Testis (tissue), 3 donors: ENCODE data around the gene PLXDC2. TPM values are rescaled to one million over a fixed set of nuclear protein-coding genes. Genes with fewer than 3 reads are reported as not detected.

Source experiments
- DNase-seq: peaks from one replicate; pipeline ENCODE4 v3.0.0-alpha.2; 2019
- H3K27ac ChIP-seq, 2 donors: fragments of 200-600 bp; sonication (generic); one replicate each; pipeline ENCODE4 v1.5.1; 2019
- H3K27me3 ChIP-seq: fragments of 200-600 bp; sonication (generic); one replicate; pipeline ENCODE4 v1.5.1; 2019
- H3K36me3 ChIP-seq: fragments of 200-600 bp; sonication (generic); one replicate; pipeline ENCODE4 v1.5.1; 2017; ENCODE audit warnings: low read depth; ENCODE audit errors: missing control alignments
- H3K4me1 ChIP-seq: fragments of 200-600 bp; sonication (generic); one replicate; pipeline ENCODE4 v1.5.1; 2019
- H3K4me3 ChIP-seq, 2 donors: fragments of 200-600 bp; sonication (generic); one replicate each; pipeline ENCODE4 v1.5.1; 2017 to 2019
- H3K9me3 ChIP-seq: fragments of 200-600 bp; sonication (generic); one replicate; pipeline ENCODE4 v1.5.1; 2017
- CTCF ChIP-seq, 3 experiments: fragments of 450-650 bp in 2 of 3; fragments of 200-600 bp in 1 of 3; sonication (generic) in 1 of 3; IDR thresholded peaks; one replicate each; pipeline ENCODE4 v1.5.1; 2016 to 2019; ENCODE audit warnings: antibody characterized with exemption in 3 of 3, mild to moderate bottlenecking in 2 of 3, moderate library complexity in 1 of 3
- POLR2A ChIP-seq: fragments of 450-650 bp; IDR thresholded peaks from one replicate; pipeline ENCODE4 v1.6.1; 2017; ENCODE audit warnings: antibody characterized with exemption, mild to moderate bottlenecking, moderate library complexity
- WGBS, 2 donors: methylation state at CpG; one replicate each; pipeline ENCODE4 v1.1.5; 2018; 5-methylcytosine and 5-hydroxymethylcytosine counted together
- intact Hi-C: fragments of 100-400 bp; cut with DNase I; formaldehyde crosslinking; loops from one replicate; pipeline ENCODE4 v1.15.1; 2023; ENCODE audit warnings: low total_unique reads
- polyA plus RNA-seq: library from polyadenylated mRNA; stranded (reverse); fragments of 350-450 nt; fragmentation: Illumina TruSeq; extraction: RNeasy Lipid Tissue Mini Kit (QIAGEN cat#74804); gene quantifications from one replicate; pipeline ENCODE4 v1.2.3, GENCODE V29; 2014; ENCODE audit warnings: low read depth, low replicate concordance; ENCODE audit not compliant: insufficient read depth
- total RNA-seq, 2 donors: library from RNA; depleted of rRNA; stranded (reverse); fragments of >200 nt; gene quantifications; one replicate each; pipeline ENCODE4 v1.2.3, GENCODE V29; 2016

PLXDC2 gene
- total and polyA plus RNA-seq, 3 donors from 2014 or later = 27.5 to 81.7 (median 53.6) TPM

- 80 to 82% methylated on average over 5 of the region's 5 CpGs for WGBS, 2 donors
- H3K9me3 ChIP-seq = no peaks in the 10 kb centered on the region
- no peaks in the 10 kb centered on the region for H3K36me3 ChIP-seq
- DNase-seq = no peak
- no peaks in the 10 kb centered on the region for H3K27me3 ChIP-seq
- no peak overlapping the region for H3K4me3 ChIP-seq
- intact Hi-C loops = no loop called here
- no peaks in the 10 kb centered on the region for H3K4me1 ChIP-seq
- TF ChIP-seq CTCF (IDR thresholded peaks at IDR 0.05) (no peak), POLR2A (no peak)
- H3K27ac ChIP-seq = no peak overlapping the region
Observed at GRCh38 chr10:20093600-20093999, 277.4 kb downstream of the PLXDC2 start.

DNA sequence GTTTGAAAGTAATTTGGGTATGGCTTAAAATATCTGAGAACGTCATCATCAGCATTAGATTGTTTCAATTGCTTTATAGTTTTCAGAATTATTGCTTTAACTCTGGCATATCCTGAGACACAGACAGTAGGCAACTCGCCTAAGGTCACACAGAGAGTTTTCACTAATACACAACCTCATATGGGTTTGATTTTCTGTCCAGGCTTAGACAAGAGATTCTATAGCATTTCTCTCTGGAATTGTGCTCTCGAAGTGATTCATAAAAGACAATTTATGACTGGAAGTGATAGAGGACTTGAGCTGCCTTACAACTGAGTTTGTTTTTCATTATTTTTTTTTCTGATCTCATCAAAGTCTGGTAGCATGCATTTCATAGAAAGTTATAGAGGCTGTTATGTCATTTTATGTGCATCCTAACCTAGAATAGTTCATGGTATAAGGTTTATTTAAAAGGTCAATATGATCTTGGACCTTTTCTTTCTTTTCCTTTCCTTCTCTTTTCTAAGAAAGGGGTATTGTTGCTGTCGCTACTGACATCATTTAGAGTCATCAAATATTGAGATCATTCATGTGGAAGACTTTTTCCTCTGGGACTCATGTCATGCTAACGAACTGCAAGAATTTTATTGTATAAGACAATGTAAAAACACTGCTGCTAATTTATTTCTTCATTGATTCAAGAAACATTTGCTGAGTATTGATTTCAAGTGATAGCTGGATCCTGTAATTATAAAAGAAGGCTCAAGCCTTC lies 278.2 kb downstream of the PLXDC2 start:
- WGBS, 2 donors = 77 to 93% methylated on average over 5 of the region's 5 CpGs
- no peaks in the 10 kb centered on the region for H3K27me3 ChIP-seq
- no peaks in the 10 kb centered on the region for H3K36me3 ChIP-seq
- H3K4me3 ChIP-seq = no peak overlapping the region
- TF ChIP-seq CTCF (IDR thresholded peaks at IDR 0.05) = no peak
- TF ChIP-seq POLR2A = no peak
- no peaks in the 10 kb centered on the region for H3K4me1 ChIP-seq
- intact Hi-C loops = no loop called here
- no peak for DNase-seq
- no peaks in the 10 kb centered on the region for H3K9me3 ChIP-seq
- no peak overlapping the region for H3K27ac ChIP-seq

GRCh38 chr10:20100171-20100570 lies 283.9 kb downstream of the PLXDC2 start:
- Histone ChIP-seq H3K4me3 (no peak overlapping the region), H3K9me3 (no peaks in the 10 kb centered on the region), H3K36me3 (no peaks in the 10 kb centered on the region), H3K27me3 (no peaks in the 10 kb centered on the region), H3K27ac (no peak overlapping the region), H3K4me1 (no peaks in the 10 kb centered on the region)
- WGBS, 2 donors = 51 to 65% methylated on average over 2 of the region's 2 CpGs
- intact Hi-C loops = no loop called here
- TF ChIP-seq CTCF (IDR thresholded peaks at IDR 0.05) (no peak), POLR2A (no peak)
- DNase-seq = no peak

DNA sequence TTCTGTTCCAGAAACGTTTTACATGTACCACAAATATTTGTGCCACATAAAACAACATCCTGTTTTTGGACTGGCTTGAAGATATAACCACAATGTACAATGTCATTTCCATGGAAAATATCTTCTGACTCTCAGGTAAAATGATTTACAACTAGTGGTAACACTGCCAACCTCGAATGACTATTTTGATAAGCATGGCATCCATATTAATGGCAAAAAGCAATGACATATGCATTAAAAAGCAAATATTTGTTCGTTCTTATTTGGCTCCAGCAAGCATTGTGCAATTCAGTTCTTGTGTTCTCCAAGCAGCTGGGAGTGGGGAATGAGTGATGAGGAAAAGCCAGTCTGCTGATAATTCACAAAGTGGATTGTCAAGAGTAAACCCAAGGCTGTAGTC lies 289.0 kb downstream of the PLXDC2 start:
- no peaks in the 10 kb centered on the region for H3K27me3 ChIP-seq
- no peak overlapping the region for H3K27ac ChIP-seq
- no peak for TF ChIP-seq POLR2A
- TF ChIP-seq CTCF (IDR thresholded peaks at IDR 0.05) = no peak
- WGBS, 2 donors = 48 to 74% methylated on average over 3 of the region's 3 CpGs
- DNase-seq = no peak
- H3K9me3 ChIP-seq = no peaks in the 10 kb centered on the region
- intact Hi-C loops = no loop called here
- H3K4me1 ChIP-seq = peaks cover 6% of the 10 kb centered on the region
- H3K4me3 ChIP-seq = no peak overlapping the region
- H3K36me3 ChIP-seq = no peaks in the 10 kb centered on the region

DNA sequence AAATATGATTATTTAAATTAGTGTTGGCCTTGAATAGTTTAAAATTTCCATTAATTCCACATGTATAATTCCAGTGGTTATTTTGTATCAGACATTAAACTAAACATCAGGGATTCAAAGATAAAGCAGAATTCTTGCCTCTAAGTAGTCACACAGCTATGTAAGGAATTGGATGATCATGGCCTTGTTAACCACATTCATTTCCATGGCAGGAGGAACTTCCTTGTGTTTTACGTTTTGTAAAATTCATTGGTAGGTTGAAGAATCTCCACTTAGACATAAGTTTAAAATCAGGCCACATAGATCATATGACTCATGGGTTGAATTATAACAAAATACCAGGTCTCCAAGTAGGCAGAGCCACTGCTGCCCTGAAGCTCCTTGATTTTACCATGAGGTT lies 289.7 kb downstream of the PLXDC2 start:
- WGBS, 2 donors = 98 to 100% methylated on average over 1 of the region's 1 CpG
- no peak overlapping the region for H3K4me3 ChIP-seq
- TF ChIP-seq POLR2A = no peak
- TF ChIP-seq CTCF (IDR thresholded peaks at IDR 0.05) = no peak

More for the DNA sequence above, 289.7 kb downstream of the PLXDC2 start:
- H3K9me3 ChIP-seq = no peaks in the 10 kb centered on the region
- peaks cover 10% of the 10 kb centered on the region for H3K4me1 ChIP-seq
- no peak overlapping the region for H3K27ac ChIP-seq
- intact Hi-C loops = no loop called here
- H3K27me3 ChIP-seq = no peaks in the 10 kb centered on the region
- H3K36me3 ChIP-seq = no peaks in the 10 kb centered on the region
- no peak for DNase-seq
